Left lobe of liver (tissue), 2 donors: ENCODE measurements around the gene CELF2. TPM values are rescaled to one million over a fixed set of nuclear protein-coding genes. Genes with fewer than 3 reads are reported as not detected.

Source experiments
- ATAC-seq: fragments of 200-7000 bp; cut with Tn5 transposase; one replicate; pipeline ENCODE4 v1.9.1; 2020; ENCODE audit warnings: mild to moderate bottlenecking, moderate library complexity
- DNase-seq: peaks from one replicate; pipeline ENCODE4 v3.0.0-alpha.2; 2020; ENCODE audit warnings: low spot score
- total RNA-seq: library from RNA; stranded (reverse); gene quantifications from one replicate; pipeline ENCODE4 v1.2.1, GENCODE V29; 2021
- donor health status: DM: no; HTN: no; CAD: no; lungs with moderate emphysema.
- donor health status: DM: no; HTN: yes; CAD: no.

The CELF2 gene
- total RNA-seq, 1 donor from 2014 or later: 2.6 TPM

GRCh38 chr10:11057018-11057417, 39.3 kb downstream of the CELF2 start:
- no peak for DNase-seq

GRCh38 chr10:11057448-11057847, 39.8 kb downstream of the CELF2 start:
- DNase-seq (no peak), ATAC-seq (no peak)

More at GRCh38 chr10:11057018-11057417, 39.3 kb downstream of the CELF2 start:
- ATAC-seq: no peak

DNA sequence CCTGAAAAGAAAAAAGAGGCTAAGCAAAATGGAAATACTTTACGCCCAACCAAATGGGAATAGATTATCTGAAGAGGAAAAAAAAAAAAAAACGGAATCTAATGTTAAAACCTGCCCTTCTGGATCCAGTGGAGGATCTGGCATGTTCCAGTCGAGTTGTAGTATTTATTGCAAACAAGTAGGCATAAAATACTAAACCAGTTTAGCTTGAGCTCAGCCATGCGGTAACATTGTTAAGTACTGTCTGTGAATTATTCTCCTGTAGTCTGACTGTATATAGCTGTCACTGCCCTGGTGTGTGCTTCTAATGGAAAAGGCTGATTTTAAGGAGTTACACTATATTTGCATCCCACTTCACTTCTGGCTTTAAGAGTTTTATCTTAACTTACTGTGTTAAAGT, 40.3 kb downstream of the CELF2 start:
- ATAC-seq: no peak

GRCh38 chr10:11058965-11059364, 41.3 kb downstream of the CELF2 start:
- DNase-seq (no peak), ATAC-seq (no peak)

More for the DNA sequence above, 40.3 kb downstream of the CELF2 start:
- no peak for DNase-seq

DNA sequence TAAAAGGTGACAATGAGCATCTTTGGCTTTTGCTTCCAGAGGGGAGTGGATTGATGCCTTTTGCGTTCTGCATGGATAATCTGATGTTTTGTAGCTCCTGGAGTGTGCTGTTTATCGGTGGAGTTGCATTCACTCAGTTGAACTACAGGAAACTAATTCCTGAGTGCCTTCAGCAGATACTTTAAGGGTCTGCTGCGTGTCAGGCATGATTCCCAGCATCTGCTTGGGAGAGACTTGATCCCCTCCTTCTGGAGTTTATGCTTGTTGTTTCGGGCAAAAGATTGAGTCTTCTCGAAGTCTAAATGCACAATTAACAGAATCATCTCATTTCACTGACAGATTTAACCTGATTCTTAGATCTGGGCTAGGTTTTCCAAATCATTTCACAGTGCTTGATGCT, 46.2 kb downstream of the CELF2 start:
- DNase-seq (no peak), ATAC-seq (no peak)

DNA sequence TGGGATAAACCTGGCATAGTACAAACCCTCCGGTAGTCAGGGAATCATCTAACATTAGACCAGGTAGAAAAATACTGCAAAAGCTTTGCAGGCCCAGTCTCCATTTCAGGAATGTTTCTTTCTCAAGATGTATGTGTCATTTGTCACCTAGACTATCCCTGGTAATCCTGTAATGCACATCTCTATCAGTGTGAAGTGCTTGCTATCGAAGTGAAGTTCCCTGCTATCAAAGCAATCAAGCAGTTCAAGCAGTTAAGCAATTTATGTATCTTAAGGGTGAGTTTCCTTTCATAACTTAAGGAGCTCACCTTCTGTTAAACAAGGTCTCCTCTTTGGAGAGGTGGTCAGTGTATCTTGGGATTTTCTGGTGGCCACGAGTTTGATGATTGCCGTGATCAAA, 47.2 kb downstream of the CELF2 start:
- DNase-seq (no peak), ATAC-seq (no peak)

GRCh38 chr10:11065567-11065966, 47.9 kb downstream of the CELF2 start:
- ATAC-seq (no peak), DNase-seq (no peak)

- no peak for ATAC-seq
- DNase-seq: no peak
Measured at GRCh38 chr10:11066520-11066919, 48.8 kb downstream of the CELF2 start.

DNA sequence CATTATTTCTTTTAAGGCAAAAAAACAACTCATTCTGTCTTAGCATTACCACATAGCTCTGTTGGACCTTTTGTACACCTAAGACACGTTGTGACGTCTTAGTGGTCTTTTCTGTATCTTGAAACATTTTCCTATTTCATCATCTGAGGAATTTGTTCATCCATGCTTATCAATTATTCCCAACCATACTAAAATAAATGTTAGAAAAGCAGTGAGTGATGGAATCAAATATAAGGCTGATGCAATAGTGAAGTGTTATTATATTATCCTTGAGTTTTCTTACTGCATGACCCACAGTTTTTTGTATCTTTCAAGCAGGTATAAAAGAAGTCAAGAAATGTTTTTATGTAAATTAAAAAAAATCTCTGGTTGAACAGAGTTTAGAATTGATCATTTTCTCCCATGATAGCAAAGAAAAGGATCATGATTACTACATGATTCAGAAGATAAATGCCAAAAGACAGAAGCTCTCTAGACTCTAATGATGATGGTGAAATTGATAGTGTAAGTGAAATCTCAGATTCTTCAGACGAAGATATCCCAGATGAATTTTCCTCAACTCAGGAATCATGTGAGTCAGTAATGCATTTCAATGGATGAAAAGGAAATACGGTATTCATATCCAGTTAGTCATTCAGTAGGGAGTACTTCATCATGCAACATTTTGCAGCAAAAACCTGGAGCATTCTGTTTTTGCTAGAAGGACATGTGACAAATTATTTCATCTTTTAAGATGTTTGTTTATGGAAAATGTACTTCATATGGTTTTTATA, 51.4 kb downstream of the CELF2 start:
- DNase-seq: no peak

DNA sequence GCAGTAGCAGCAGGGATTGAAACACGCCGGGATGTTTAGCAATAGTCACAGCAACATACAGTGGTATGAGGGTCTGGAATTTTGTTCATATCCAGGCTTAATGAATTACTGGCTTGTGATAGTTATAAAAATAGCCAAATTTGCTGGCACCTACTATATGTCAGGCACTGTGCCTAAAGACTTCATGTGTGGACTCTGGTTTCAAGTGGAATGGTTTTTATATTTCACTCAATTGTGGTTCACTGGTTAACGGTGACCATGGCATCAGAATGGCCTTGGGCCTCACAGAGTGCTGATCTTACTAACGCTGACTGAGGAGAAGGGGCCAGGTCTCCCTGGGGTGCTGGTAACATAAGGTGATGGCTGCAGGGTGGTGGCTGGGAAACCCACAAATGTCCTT, 55.7 kb downstream of the CELF2 start:
- ATAC-seq (no peak), DNase-seq (no peak)

More for the DNA sequence above, 51.4 kb downstream of the CELF2 start:
- ATAC-seq: no peak

- no peak for ATAC-seq
- DNase-seq: no peak
Measured at GRCh38 chr10:11074536-11075267, 57.0 kb downstream of the CELF2 start.

DNA sequence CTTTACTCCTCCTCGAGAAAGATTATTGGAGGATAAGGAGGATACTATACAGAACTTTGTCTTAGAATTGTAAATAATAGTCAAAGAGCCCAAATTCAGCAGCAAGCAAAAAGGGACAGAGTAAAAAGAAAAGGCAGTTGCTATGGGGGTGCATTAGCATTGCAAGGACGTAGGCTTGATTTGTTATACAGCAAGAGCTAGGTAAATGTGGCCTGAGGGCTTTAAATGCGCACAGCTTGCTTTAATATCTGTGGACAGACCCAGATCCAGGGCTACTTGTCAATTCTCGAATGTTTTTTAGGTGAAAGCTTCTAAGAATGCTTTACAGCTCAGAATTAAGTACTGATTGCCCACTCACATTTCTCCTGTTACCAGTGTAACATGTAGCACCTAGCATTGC, 58.5 kb downstream of the CELF2 start:
- ATAC-seq (no peak), DNase-seq (no peak)

DNA sequence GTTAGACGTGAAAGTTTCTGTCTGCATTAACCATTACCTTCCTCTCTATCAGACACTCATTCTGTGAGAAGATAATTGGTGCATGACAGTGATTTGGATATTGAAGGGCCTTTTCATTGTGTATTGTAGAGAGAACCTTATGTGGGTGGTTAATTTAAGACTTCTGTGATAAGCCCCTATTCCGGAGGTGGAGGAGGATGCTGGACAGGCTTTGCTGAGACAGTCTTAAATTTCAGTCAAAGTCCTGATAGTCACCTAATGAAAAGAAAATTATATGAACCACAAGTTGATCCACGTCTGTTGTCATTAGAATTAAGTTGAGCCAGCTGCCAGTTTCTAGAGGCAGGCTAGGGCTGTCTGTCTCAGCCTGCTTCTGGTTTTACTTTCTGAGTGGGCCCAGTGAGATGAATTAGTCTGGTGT, 62.9 kb downstream of the CELF2 start:
- ATAC-seq (no peak), DNase-seq (no peak)

- ATAC-seq: no peak
Measured at GRCh38 chr10:11081408-11081807, 63.7 kb downstream of the CELF2 start.

DNA sequence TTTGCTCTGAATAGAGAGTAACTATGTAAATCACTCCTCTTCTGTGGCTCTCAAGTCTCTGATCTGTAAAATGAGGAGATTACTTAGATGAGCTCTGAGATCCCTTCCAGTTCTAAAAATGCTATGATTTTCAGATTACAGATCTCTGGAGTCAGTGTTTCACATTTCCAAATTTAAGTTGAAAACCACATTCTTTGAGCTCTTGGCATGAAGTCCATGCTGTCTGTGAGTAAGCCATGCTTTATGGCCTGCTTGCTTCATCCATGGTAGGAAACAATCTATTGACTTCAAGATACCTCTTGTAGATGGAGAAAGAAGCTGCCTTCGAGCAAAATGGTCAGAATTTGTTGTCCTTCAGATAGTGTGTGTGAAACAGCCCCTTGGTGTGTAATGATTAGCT, 64.9 kb downstream of the CELF2 start:
- ATAC-seq: no peak
- no peak for DNase-seq

More at GRCh38 chr10:11081408-11081807, 63.7 kb downstream of the CELF2 start:
- DNase-seq: no peak

DNA sequence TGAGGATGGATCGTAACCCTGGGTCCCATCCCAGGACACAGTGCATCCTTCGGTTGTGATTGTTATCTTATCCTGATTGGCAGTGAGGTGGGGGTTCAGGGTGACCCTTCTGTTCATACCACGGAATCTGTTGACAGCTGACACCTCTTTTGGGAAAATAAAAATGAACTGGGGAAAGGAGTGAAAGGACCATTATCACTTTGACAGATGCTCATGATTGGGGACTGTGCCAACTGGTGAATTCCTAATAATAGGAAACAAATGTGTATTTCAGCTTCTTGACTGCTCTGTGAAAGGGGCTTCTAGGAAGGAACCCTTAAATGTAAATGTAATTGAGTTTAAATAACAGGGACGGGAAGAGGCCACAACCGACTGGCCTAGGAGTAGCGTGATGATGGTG, 65.4 kb downstream of the CELF2 start:
- DNase-seq: no peak

DNA sequence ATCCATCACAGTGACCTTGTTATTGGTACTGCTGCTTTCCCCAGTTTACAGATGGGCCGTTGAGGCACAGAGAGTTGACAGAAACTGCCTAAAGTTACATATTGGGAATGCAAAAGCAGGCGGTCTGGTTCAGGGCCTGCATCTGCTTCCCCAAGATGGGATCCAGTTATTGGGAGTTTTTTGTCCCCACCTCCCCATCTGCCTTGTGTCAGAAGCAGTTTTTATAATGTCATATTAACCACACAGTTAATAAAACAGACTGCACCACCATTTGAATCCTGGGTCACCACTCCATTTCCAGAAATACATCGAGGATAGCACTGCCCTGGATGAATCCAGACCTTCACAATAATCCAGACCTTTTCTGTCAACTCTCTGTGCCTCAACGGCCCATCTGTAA, 67.9 kb downstream of the CELF2 start:
- no peak for ATAC-seq
- no peak for DNase-seq

More for the DNA sequence above, 65.4 kb downstream of the CELF2 start:
- no peak for ATAC-seq

- DNase-seq: no peak
- ATAC-seq: no peak
Measured at GRCh38 chr10:11086177-11086840, 68.6 kb downstream of the CELF2 start.

DNA sequence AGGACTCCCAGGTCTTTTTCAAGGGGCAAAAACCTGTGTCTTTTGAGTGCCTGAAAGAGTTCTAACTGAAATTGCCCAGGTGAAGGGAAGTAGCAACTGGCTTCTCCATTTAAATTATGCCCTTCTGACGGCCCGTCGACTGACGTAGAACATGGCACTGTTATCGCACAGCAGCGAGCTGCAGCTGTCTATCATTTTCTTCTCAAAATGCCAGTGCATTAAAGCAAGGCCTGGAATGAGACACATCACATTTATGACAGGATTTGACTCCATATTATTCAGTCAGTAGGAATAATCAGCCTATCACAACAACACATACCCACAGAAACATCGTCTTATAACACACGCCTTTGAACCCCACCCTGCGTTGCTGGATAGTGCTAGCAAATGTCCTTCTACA, 69.7 kb downstream of the CELF2 start:
- no peak for ATAC-seq
- no peak for DNase-seq

- no peak for ATAC-seq
- no peak for DNase-seq
Measured at GRCh38 chr10:11088709-11089108, 71.0 kb downstream of the CELF2 start.

DNA sequence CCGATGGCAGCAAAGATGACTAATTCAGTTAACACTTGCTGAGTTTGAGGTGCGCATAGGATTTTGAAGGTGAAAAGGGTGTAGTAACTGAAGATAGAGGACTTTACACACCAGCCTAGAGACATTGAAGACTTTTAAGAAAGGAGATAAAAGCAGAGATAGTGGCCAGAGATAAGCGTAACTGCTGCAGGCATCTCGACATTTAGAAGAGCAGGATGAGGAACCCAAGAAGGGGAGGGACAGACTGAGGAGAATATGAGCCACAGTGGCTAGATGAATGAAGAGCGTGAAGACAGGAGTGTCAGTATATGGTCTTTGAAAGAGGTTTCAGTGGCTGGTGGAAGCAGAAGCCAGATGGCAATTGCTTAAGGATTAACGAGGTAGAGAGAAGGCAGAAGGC, 71.6 kb downstream of the CELF2 start:
- DNase-seq (no peak), ATAC-seq (no peak)
